Skeletal muscle satellite cell (primary cell): ENCODE results near the gene RETN.
A peak's percentile ranks its signal among the peaks of the same experiment; 100 is the strongest.

Experiments used
- H3K27me3 ChIP-seq: 2 replicates; pipeline ENCODE4 v1.7.0; 2013; ENCODE audit warnings: low read length; ENCODE audit not compliant: control insufficient read depth, insufficient read depth
- H3K36me3 ChIP-seq: 2 replicates; pipeline ENCODE4 v1.7.0; 2013; ENCODE audit warnings: mild to moderate bottlenecking, control low read depth, low read length; ENCODE audit not compliant: insufficient read depth
- H3K4me1 ChIP-seq: 2 replicates; pipeline ENCODE4 v1.7.0; 2013; ENCODE audit warnings: low read length; ENCODE audit not compliant: control insufficient read depth, insufficient read depth
- H3K4me2 ChIP-seq: 2 replicates; pipeline ENCODE4 v1.7.0; 2013; ENCODE audit warnings: mild to moderate bottlenecking, low read length
- H3K4me3 ChIP-seq: 2 replicates; pipeline ENCODE4 v1.7.0; 2013; ENCODE audit warnings: low read length
- H3K9ac ChIP-seq: 2 replicates; pipeline ENCODE4 v1.7.0; 2013; ENCODE audit warnings: mild to moderate bottlenecking, low read depth, low read length, moderate library complexity
- H3K9me3 ChIP-seq: replicated peaks from 2 replicates; pipeline ENCODE4 v1.7.0; 2013; ENCODE audit warnings: mild to moderate bottlenecking, control low read depth, low read length

Gene RETN

GRCh38 chr19:7629347-7630054, 39.3 kb upstream of the RETN start, which contains the start of the genes PET100 and XAB2:
PET100 (plus strand) TSS chr19:7629793; CDS start chr19:7629834, 41 bp downstream.
XAB2 (minus strand) TSS chr19:7629545; CDS start chr19:7629527, 18 bp downstream.
- H3K4me1 ChIP-seq = peaks cover 14% of the 10 kb centered on the region
- peak within 1 kb of the TSS; percentile 98 for H3K9ac ChIP-seq
- peak within 1 kb of the TSS; percentile 92 for H3K4me3 ChIP-seq
- H3K4me2 ChIP-seq = peak within 1 kb of the TSS; percentile 98
- H3K36me3 ChIP-seq = peaks cover 13% of the 10 kb centered on the region
- no peaks in the 10 kb centered on the region for H3K9me3 ChIP-seq
- no peaks in the 10 kb centered on the region for H3K27me3 ChIP-seq

DNA sequence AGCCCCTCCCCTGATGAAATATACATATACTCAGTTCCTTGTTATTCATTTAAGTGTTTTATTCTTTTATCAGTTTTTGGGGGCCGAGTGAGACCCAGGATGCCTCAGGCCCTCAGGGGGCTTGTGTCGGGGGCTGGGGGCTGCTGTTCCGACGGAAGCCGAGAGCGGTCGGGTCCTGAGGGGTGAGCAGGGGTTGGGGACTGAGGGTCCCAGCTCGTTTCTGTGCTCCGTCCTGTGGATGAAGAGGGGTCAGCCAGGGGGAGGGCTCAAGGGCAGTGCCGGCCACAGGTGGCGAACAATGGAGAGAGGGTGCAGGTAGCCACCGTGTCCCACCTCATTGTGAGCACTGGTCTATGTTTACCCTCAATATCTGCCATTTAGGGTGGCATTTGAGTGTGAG, 37.3 kb upstream of the RETN start:
- Histone ChIP-seq H3K4me3 (no peak overlapping the region), H3K4me2 (no peak overlapping the region), H3K4me1 (peaks cover 14% of the 10 kb centered on the region), H3K9ac (no peak overlapping the region), H3K27me3 (peaks cover 16% of the 10 kb centered on the region), H3K36me3 (peaks cover 5% of the 10 kb centered on the region), H3K9me3 (no peaks in the 10 kb centered on the region)

DNA sequence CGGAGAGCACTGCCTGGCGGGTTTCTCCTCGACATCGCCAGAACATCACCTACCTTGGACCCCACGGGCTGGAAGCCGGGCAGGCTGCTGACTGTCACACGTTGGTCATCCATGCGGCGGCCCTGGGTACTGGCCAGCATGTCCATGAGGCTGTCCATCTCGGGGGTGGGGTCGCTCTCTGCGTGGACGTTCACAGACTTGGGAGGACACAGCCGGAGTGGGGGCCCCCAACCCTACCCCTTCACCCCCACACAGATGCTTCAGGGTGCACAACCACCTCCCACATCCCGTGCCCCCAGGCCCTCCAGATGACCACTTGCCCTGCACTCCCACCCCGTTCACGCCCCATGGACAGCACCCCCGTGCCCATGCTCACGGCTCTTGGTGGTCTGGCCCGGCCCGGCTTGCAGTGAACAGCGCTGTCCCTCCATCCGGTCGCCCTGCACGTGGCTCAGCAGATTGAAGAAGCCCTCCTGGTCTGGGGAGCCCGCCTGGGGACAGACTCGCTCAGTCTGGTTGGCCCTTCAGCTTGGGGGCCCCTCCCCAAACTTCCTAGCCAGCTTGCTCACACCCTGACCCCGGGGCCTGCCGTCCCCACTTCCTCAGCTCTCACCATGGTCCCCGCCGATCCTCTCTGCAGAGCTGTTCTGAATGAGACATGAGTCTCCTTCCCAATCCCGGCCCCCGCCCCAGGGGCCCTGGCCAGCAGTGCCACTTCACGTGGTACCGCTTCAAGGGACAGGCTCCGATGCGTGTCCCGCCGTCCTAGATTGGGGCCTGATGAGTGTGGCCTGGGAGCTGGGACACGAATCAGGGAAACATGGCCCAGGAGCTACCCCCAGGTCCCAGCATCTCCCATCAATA, 36.3 kb upstream of the RETN start:
- Histone ChIP-seq H3K4me2 (no peak overlapping the region), H3K4me3 (no peak overlapping the region), H3K36me3 (no peaks in the 10 kb centered on the region), H3K4me1 (peaks cover 14% of the 10 kb centered on the region), H3K9me3 (no peaks in the 10 kb centered on the region), H3K9ac (no peak overlapping the region), H3K27me3 (peaks cover 21% of the 10 kb centered on the region)

GRCh38 chr19:7633698-7634097, 35.2 kb upstream of the RETN start, which contains the start of gene PCP2:
PCP2 (minus strand) TSS chr19:7633719; CDS start chr19:7633457, 262 bp downstream.
- Histone ChIP-seq H3K27me3 (peaks cover 27% of the 10 kb centered on the region), H3K9ac (no peak within 1 kb of the TSS), H3K9me3 (no peaks in the 10 kb centered on the region), H3K4me2 (no peak within 1 kb of the TSS), H3K4me1 (peaks cover 8% of the 10 kb centered on the region), H3K4me3 (no peak within 1 kb of the TSS), H3K36me3 (no peaks in the 10 kb centered on the region)

GRCh38 chr19:7635670-7636069, 33.2 kb upstream of the RETN start:
- Histone ChIP-seq H3K4me3 (no peak overlapping the region), H3K9me3 (no peaks in the 10 kb centered on the region), H3K27me3 (peaks cover 27% of the 10 kb centered on the region), H3K36me3 (no peaks in the 10 kb centered on the region), H3K4me1 (peaks cover 1% of the 10 kb centered on the region), H3K9ac (no peak overlapping the region), H3K4me2 (no peak overlapping the region)

DNA sequence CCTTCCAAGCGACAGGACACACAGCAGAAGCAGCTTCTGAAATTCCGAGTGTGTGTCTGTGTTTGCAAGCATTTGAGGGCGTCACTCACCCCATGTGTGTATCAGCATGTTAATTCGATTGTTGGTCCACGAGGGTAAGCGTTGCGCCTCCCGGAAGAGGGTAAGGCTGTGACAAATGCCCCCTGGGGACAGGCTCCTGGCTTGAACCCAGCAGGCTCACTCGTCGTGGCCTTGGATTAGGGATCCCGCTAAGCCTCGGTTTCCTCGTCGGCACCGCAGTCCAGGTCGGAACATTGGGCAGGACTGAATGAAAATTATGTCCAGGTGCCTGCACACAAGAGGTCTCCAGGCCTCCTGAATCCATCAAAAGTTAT, 32.5 kb upstream of the RETN start:
- no peaks in the 10 kb centered on the region for H3K4me1 ChIP-seq
- H3K36me3 ChIP-seq = no peaks in the 10 kb centered on the region
- H3K4me3 ChIP-seq = no peak overlapping the region
- H3K4me2 ChIP-seq = no peak overlapping the region
- no peak overlapping the region for H3K9ac ChIP-seq
- no peaks in the 10 kb centered on the region for H3K9me3 ChIP-seq
- H3K27me3 ChIP-seq = peaks cover 27% of the 10 kb centered on the region

DNA sequence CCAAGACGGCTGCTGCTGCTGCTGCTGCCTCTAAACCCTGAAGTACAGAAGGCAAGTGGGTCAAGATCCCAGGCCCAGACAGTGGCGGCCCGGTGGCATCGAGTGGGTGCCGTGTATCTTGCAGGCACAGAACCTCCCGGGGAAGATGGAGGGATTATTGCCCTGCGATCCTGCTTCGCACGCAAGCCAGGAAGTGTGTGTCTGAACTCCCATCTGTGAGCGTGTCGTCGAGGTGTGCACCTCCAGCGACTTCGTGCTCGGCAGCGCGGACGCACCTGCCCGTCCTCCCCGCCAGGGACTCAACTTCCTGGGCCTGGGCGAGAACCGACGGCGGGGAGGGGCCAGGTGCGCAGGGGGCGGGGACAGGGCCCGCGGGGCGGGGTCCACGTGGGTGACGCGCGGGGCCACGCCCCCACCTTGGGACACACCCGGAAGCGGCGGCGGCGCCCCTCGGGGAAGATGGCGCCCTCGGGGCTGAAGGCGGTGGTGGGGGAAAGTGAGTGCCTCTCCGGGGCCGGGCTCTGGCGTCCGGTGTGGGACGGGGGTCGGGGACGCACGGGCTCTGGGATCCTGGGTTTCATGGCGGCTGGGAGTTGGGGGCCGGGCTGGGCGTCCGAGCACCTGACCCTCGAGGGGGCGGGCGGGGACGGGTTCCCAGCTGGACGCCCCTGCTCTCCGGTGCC, 32.0 kb upstream of the RETN start, which contains the start of gene STXBP2:
TSS of gene STXBP2 (plus strand) at position 420 of the 683 bp plus-strand sequence. CDS start at position 460, 40 bp downstream.
- Histone ChIP-seq H3K36me3 (no peaks in the 10 kb centered on the region), H3K4me3 (no peak within 1 kb of the TSS), H3K9me3 (no peaks in the 10 kb centered on the region), H3K9ac (no peak within 1 kb of the TSS), H3K27me3 (peaks cover 27% of the 10 kb centered on the region), H3K4me2 (no peak within 1 kb of the TSS), H3K4me1 (no peaks in the 10 kb centered on the region)

DNA sequence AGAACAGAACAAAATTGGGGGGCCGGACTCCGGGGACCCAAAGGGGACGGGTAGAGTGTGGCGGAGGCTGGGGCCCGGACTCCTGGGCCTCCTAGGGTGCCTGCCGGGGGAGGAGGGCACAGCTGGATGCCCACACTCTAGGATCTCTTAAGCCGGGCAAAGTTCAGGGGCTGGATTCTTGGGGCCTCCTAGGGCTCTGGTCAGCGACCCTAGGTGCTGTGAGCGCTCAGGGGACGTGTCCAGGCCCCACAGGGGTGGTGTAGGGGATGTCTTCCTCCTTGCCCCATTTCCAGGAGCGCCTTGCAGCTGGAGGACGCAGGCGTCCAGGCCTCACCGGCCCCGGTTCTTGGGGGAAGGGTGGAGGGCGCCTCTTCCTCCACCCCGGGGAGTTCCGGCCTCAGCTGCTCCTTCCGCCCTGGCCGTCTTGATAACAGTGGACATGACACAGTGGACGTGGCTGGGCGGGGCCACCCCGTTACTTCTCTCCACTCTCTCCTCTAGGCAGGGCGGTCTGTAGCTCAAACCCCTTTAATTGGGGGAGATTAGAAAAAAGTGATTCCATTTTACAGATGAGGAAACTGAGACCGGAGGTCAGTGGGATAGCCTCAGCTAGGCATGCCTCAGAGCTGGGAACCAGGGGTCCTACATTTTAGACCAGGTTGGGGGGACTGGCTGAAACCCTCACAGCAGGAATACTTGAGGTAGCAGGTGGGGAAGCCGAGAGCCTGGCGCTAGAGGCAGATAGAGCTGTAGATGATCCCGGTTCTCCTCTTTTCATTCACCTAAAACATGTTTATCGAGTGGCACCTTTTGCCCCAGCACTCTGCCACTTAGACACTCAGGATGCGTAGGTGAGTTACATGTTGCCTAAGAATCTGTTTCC, 31.2 kb upstream of the RETN start:
- H3K4me3 ChIP-seq = no peak overlapping the region
- no peaks in the 10 kb centered on the region for H3K4me1 ChIP-seq
- H3K9me3 ChIP-seq = no peaks in the 10 kb centered on the region
- no peaks in the 10 kb centered on the region for H3K36me3 ChIP-seq
- no peak overlapping the region for H3K9ac ChIP-seq
- H3K4me2 ChIP-seq = no peak overlapping the region
- H3K27me3 ChIP-seq = peaks cover 27% of the 10 kb centered on the region

DNA sequence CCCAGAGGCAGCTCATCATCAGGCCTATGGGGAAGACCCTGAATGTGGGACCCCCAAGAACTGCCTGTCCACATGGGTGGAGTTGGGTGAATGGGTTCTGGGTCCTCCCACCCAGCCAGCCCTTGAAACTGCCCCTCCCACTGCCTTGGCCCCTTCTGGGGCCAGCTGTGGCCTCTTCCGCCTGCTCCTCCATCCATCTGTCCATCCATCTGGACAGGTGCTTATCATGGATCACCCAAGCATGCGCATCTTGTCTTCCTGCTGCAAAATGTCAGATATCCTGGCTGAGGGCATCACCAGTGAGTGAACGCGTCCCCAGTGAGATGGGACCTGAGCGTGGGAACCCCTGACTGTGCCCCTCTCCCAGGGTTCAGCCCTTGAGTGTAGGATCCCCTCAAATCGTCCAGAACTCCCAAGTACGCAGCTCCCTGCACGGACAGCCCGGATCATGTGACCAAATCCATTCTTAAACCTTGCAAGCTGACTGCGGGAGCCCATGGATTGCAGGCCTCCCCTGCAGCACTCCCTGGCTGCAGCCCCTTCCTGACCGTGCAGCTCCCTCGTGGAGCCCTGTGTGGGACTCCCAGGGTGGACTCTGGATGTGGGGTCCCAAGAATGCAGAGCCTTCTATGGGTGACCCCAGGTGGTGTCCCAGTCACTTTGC, 29.9 kb upstream of the RETN start:
- Histone ChIP-seq H3K27me3 (peaks cover 27% of the 10 kb centered on the region), H3K9me3 (no peaks in the 10 kb centered on the region), H3K9ac (no peak overlapping the region), H3K4me2 (no peak overlapping the region), H3K36me3 (no peaks in the 10 kb centered on the region), H3K4me3 (no peak overlapping the region), H3K4me1 (no peaks in the 10 kb centered on the region)

DNA sequence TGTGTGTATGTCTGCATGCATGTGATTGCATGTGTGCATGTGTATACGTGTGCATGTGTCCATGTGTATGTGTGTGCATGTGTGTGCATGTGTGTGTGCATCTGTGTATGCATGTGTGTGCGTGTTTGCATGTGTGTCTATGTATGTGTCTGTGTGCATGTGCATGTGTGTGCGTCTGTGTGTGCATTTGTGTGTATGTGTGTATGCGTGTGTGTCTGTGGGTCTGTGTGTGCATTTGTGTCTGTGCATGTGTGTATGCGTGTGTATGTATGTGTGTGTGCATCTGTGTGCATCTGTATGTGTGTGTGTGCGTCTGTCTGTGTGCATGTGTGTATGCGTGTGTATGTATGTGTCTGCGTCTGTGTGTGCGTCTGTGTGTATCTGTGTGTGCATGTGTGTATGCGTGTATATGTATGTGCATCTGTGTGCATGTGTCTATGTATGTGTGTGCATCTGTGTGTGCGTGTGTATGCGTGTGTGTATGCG, 28.9 kb upstream of the RETN start:
- H3K9me3 ChIP-seq = no peaks in the 10 kb centered on the region
- H3K36me3 ChIP-seq = no peaks in the 10 kb centered on the region
- no peak overlapping the region for H3K4me2 ChIP-seq
- no peaks in the 10 kb centered on the region for H3K4me1 ChIP-seq
- no peak overlapping the region for H3K9ac ChIP-seq
- peaks cover 27% of the 10 kb centered on the region for H3K27me3 ChIP-seq
- no peak overlapping the region for H3K4me3 ChIP-seq
